ENCODE results near the gene PTPRR. TPM values are rescaled to one million over a fixed set of nuclear protein-coding genes. Genes with fewer than 3 reads are reported as not detected.

PTPRR gene
- total and polyA plus RNA-seq, 2 donors (not counting 3 experiments of a cell fraction or from before 2014, with no cell fraction given): 0.46 to 1.1 TPM

DNA sequence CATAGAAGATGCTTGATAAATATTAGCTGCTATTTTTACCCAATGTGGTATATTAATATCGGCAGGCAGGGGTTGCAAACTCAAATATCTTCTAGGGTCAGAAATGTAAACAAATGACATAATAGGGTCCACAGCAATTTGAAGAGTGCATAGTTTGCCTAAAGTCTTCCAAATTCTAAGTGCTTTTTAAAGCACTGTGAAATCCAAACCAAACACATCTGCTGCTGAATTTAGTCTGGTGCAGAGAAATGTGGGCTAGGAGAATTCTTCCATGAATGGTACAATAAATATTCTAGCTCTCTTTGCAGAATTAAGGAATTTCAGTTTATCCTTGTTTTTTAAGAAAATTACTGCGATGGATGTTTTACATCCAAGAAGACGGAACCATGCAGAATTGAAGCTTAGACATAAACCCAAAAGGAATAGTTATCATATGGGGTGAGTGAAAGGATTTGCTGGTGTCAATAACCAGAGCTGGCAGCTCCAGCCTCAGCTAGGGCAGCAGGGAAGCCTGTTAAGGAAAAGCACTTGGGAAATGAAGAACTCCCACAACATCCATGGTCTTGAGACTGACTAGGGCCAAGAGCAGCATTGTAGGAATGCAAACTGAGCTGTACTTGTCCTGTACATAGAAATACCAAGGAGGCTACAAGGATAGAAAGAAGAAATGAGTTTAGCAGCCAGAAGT is 65.5 kb downstream of the PTPRR start:
- H3K4me2 ChIP-seq (ENCODE audit: insufficient read depth, low read length): no peak overlapping the region
- H3K9me3 ChIP-seq (replicated peaks; ENCODE audit: control insufficient read depth, insufficient read depth, low read length): no peaks in the 10 kb centered on the region
- no peaks in the 10 kb centered on the region for H4K20me1 ChIP-seq (replicated peaks; ENCODE audit: control insufficient read depth, extremely low read depth, insufficient read depth, low read length)
- ChIA-PET POLR2A (no interaction called here), CTCF (interaction anchor here (1.0 to 1.2 kb wide), 3 partner anchors 14 to 125 kb away, joined by 3 to 4 read pairs (median 3); no protein-coding TSS in a partner anchor)
- no peaks in the 10 kb centered on the region for H3K36me3 ChIP-seq (ENCODE audit: control insufficient read depth in 2 of 2, extremely low read depth in 1 of 2, insufficient read depth in 2 of 2, low read length in 2 of 2)
- no peak for TF ChIP-seq MAX (IDR thresholded peaks at IDR 0.05; ENCODE audit: insufficient read depth, insufficient read length)
- intact Hi-C loops (cut with micrococcal nuclease) (no loop called here), dilution Hi-C loops (cut with MboI; ENCODE audit: extremely low pct_ligation_motif_present, low sequenced_read_pairs) (no loop called here)
- no peaks in the 10 kb centered on the region for H3K4me1 ChIP-seq (ENCODE audit: control insufficient read depth, extremely low read depth, insufficient read depth, low read length)
- DNase-seq (ENCODE audit: low read depth, low spot score) (no peak), FAIRE-seq (no peak)
- no peak overlapping the region for H3K27ac ChIP-seq (ENCODE audit: insufficient read depth, low read depth, low read length)
- no peak overlapping the region for H2AFZ ChIP-seq (ENCODE audit: low read depth, low read length)
- no peaks in the 10 kb centered on the region for H3K9me1 ChIP-seq (replicated peaks; ENCODE audit: control insufficient read depth, extremely low read depth, insufficient read depth, low read length)
- H3K27me3 ChIP-seq (ENCODE audit: control insufficient read depth in 2 of 2, insufficient read depth in 2 of 2, low read length in 2 of 2): peaks cover 3 to 5% of the 10 kb centered on the region in 2 experiments
- H3K79me2 ChIP-seq (ENCODE audit: control insufficient read depth, insufficient read depth, low read length): no peaks in the 10 kb centered on the region
- no peak overlapping the region for H3K9ac ChIP-seq (replicated peaks; ENCODE audit: extremely low read depth, insufficient read depth, low read length)
- BruUV-seq (replicated peaks): no TSS peak
- H3K4me3 ChIP-seq (replicated peaks in 1 of 3; ENCODE audit: insufficient read depth in 1 of 3, low read depth in 1 of 3, low read length in 3 of 3): no peak overlapping the region

DNA sequence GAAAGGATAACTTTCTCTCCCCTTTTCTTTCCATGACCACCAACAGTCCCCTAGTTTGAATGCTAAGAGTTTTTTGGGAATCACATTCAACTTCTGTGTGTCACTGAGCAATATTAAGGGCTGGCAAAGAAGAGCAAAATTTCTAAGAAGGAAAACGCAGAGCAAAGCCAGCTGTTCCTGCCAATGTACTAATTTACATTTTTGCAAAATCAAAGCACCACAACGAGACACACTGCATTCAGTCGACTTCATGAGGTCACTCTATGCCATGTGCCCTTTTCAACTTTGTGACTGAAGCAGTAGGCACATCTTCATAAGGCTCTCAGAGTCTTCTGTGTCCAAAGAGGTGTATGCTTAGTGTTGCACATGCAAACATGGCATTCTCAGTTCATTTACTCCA is 66.4 kb downstream of the PTPRR start:
- intact Hi-C loops (cut with micrococcal nuclease): no loop called here
- no peak overlapping the region for H3K4me2 ChIP-seq (ENCODE audit: insufficient read depth, low read length)
- no peak overlapping the region for H2AFZ ChIP-seq (ENCODE audit: low read depth, low read length)
- no peak overlapping the region for H3K27ac ChIP-seq (ENCODE audit: insufficient read depth, low read depth, low read length)
- H3K4me1 ChIP-seq (ENCODE audit: control insufficient read depth, extremely low read depth, insufficient read depth, low read length): no peaks in the 10 kb centered on the region
- H3K9me3 ChIP-seq (replicated peaks; ENCODE audit: control insufficient read depth, insufficient read depth, low read length): no peaks in the 10 kb centered on the region
- ChIA-PET CTCF (interaction anchor here (0.6 to 1.1 kb wide), 2 partner anchors 13 to 1409 kb away, joined by 3 read pairs; no protein-coding TSS in a partner anchor), POLR2A (no interaction called here)
- no peak for DNase-seq (ENCODE audit: low read depth, low spot score)
- dilution Hi-C loops (cut with MboI; ENCODE audit: extremely low pct_ligation_motif_present, low sequenced_read_pairs): no loop called here
- no peak overlapping the region for H3K4me3 ChIP-seq (replicated peaks in 1 of 3; ENCODE audit: insufficient read depth in 1 of 3, low read depth in 1 of 3, low read length in 3 of 3)
- H3K27me3 ChIP-seq (ENCODE audit: control insufficient read depth in 2 of 2, insufficient read depth in 2 of 2, low read length in 2 of 2): peaks cover 3 to 5% of the 10 kb centered on the region in 2 experiments
- no peaks in the 10 kb centered on the region for H3K36me3 ChIP-seq (ENCODE audit: control insufficient read depth in 2 of 2, extremely low read depth in 1 of 2, insufficient read depth in 2 of 2, low read length in 2 of 2)
- H3K9me1 ChIP-seq (replicated peaks; ENCODE audit: control insufficient read depth, extremely low read depth, insufficient read depth, low read length): no peaks in the 10 kb centered on the region
- H3K9ac ChIP-seq (replicated peaks; ENCODE audit: extremely low read depth, insufficient read depth, low read length): no peak overlapping the region
- no peaks in the 10 kb centered on the region for H4K20me1 ChIP-seq (replicated peaks; ENCODE audit: control insufficient read depth, extremely low read depth, insufficient read depth, low read length)
- TF ChIP-seq MAX (IDR thresholded peaks at IDR 0.05; ENCODE audit: insufficient read depth, insufficient read length): no peak
- no peak for TF ChIP-seq GATA2 (IDR thresholded peaks at IDR 0.05; ENCODE audit: insufficient read depth, insufficient read length, low read depth, low read length)
- no peak for TF ChIP-seq EZH2 (IDR thresholded peaks at IDR 0.05; ENCODE audit: borderline replicate concordance, low read depth, low read length, severe bottlenecking)
- TF ChIP-seq MYC (IDR thresholded peaks at IDR 0.05; ENCODE audit: low read depth, low read length): no peak
- no peak for TF ChIP-seq JUN (IDR thresholded peaks at IDR 0.05; ENCODE audit: borderline replicate concordance, insufficient read depth, insufficient read length, low read depth)
- TF ChIP-seq CTCF (IDR thresholded peaks at IDR 0.05; ENCODE audit: extremely low read depth in 1 of 2, insufficient read depth in 1 of 2, low read depth in 1 of 2, low read length in 2 of 2): no peak
- no peak for TF ChIP-seq POLR2A (IDR thresholded peaks at IDR 0.05; ENCODE audit: low read depth, low read length)
- TF ChIP-seq FOS (IDR thresholded peaks at IDR 0.05; ENCODE audit: borderline replicate concordance, insufficient read depth, low read length): no peak
- no peak for TF ChIP-seq POLR2AphosphoS5 (IDR thresholded peaks at IDR 0.05; ENCODE audit: insufficient read depth, low read depth, low read length)
- H3K79me2 ChIP-seq (ENCODE audit: control insufficient read depth, insufficient read depth, low read length): no peaks in the 10 kb centered on the region
- BruUV-seq (replicated peaks): no TSS peak
- FAIRE-seq: no peak
